ENCODE measurements around the gene SLC38A10.

The SLC38A10 gene

GRCh38 chr17:81338274-81339190, 43.4 kb upstream of the SLC38A10 start:
- Histone ChIP-seq H3K27ac (ENCODE audit: low read depth, low read length) (no peak overlapping the region), H4K20me1 (ENCODE audit: control insufficient read depth, insufficient read depth, low read depth, low read length) (no peaks in the 10 kb centered on the region)

GRCh38 chr17:81337476-81337879, 42.4 kb upstream of the SLC38A10 start:
- no peak for TF ChIP-seq EZH2phosphoT487 (IDR thresholded peaks at IDR 0.05; ENCODE audit: borderline replicate concordance, low read length)
- no peak for TF ChIP-seq CTCF (IDR thresholded peaks at IDR 0.05; ENCODE audit: low read depth, low read length, poor library complexity, severe bottlenecking)
- Histone ChIP-seq H3K36me3 (ENCODE audit: control insufficient read depth, low read length) (no peaks in the 10 kb centered on the region), H3K27me3 (ENCODE audit: control insufficient read depth, low read length) (no peaks in the 10 kb centered on the region), H4K20me1 (ENCODE audit: control insufficient read depth, insufficient read depth, low read depth, low read length) (no peaks in the 10 kb centered on the region), H3K9me3 (ENCODE audit: control insufficient read depth, insufficient read depth, low read length) (no peaks in the 10 kb centered on the region), H3K4me3 (ENCODE audit: low read length) (no peak overlapping the region), H3F3A (ENCODE audit: control insufficient read depth, insufficient read depth) (no peaks in the 10 kb centered on the region), H3K4me2 (ENCODE audit: low read length) (no peak overlapping the region), H3K79me2 (ENCODE audit: control insufficient read depth, low read length) (no peaks in the 10 kb centered on the region), H3K27ac (ENCODE audit: low read depth, low read length) (no peak overlapping the region), H3K9me2 (replicated peaks; ENCODE audit: control insufficient read depth, low read length) (no peaks in the 10 kb centered on the region), H3K4me1 (ENCODE audit: control insufficient read depth, low read length) (no peaks in the 10 kb centered on the region)

More at GRCh38 chr17:81338274-81339190, 43.4 kb upstream of the SLC38A10 start:
- no peaks in the 10 kb centered on the region for H3K79me2 ChIP-seq (ENCODE audit: control insufficient read depth, low read length)
- H3K4me2 ChIP-seq (ENCODE audit: low read length) = no peak overlapping the region
- no peaks in the 10 kb centered on the region for H3F3A ChIP-seq (ENCODE audit: control insufficient read depth, insufficient read depth)
- no peaks in the 10 kb centered on the region for H3K9me2 ChIP-seq (replicated peaks; ENCODE audit: control insufficient read depth, low read length)
- H3K9me3 ChIP-seq (ENCODE audit: control insufficient read depth, insufficient read depth, low read length) = no peaks in the 10 kb centered on the region
- H3K4me1 ChIP-seq (ENCODE audit: control insufficient read depth, low read length) = no peaks in the 10 kb centered on the region
- H3K36me3 ChIP-seq (ENCODE audit: control insufficient read depth, low read length) = no peaks in the 10 kb centered on the region
- H3K4me3 ChIP-seq (ENCODE audit: low read length) = no peak overlapping the region
- TF ChIP-seq CTCF (IDR thresholded peaks at IDR 0.05; ENCODE audit: low read depth, low read length, poor library complexity, severe bottlenecking) (no peak), EZH2phosphoT487 (IDR thresholded peaks at IDR 0.05; ENCODE audit: borderline replicate concordance, low read length) (no peak)
- no peaks in the 10 kb centered on the region for H3K27me3 ChIP-seq (ENCODE audit: control insufficient read depth, low read length)

- no peaks in the 10 kb centered on the region for H3K36me3 ChIP-seq (ENCODE audit: control insufficient read depth, low read length)
- H3K4me1 ChIP-seq (ENCODE audit: control insufficient read depth, low read length) = no peaks in the 10 kb centered on the region
- H3K4me3 ChIP-seq (ENCODE audit: low read length) = no peak overlapping the region
- no peaks in the 10 kb centered on the region for H4K20me1 ChIP-seq (ENCODE audit: control insufficient read depth, insufficient read depth, low read depth, low read length)
- no peaks in the 10 kb centered on the region for H3K27me3 ChIP-seq (ENCODE audit: control insufficient read depth, low read length)
- no peaks in the 10 kb centered on the region for H3K79me2 ChIP-seq (ENCODE audit: control insufficient read depth, low read length)
- H3K9me2 ChIP-seq (replicated peaks; ENCODE audit: control insufficient read depth, low read length) = no peaks in the 10 kb centered on the region
- no peaks in the 10 kb centered on the region for H3F3A ChIP-seq (ENCODE audit: control insufficient read depth, insufficient read depth)
- no peak for TF ChIP-seq EZH2phosphoT487 (IDR thresholded peaks at IDR 0.05; ENCODE audit: borderline replicate concordance, low read length)
- H3K4me2 ChIP-seq (ENCODE audit: low read length) = no peak overlapping the region
- no peaks in the 10 kb centered on the region for H3K9me3 ChIP-seq (ENCODE audit: control insufficient read depth, insufficient read depth, low read length)
- no peak overlapping the region for H3K27ac ChIP-seq (ENCODE audit: low read depth, low read length)
Observed at GRCh38 chr17:81336930-81337325, 41.8 kb upstream of the SLC38A10 start.

GRCh38 chr17:81336296-81336929, 41.3 kb upstream of the SLC38A10 start:
- TF ChIP-seq EZH2phosphoT487 (IDR thresholded peaks at IDR 0.05; ENCODE audit: borderline replicate concordance, low read length) (no peak), CTCF (IDR thresholded peaks at IDR 0.05; ENCODE audit: low read depth, low read length, poor library complexity, severe bottlenecking) (no peak)
- Histone ChIP-seq H3K4me1 (ENCODE audit: control insufficient read depth, low read length) (no peaks in the 10 kb centered on the region), H3K36me3 (ENCODE audit: control insufficient read depth, low read length) (no peaks in the 10 kb centered on the region), H3K4me2 (ENCODE audit: low read length) (no peak overlapping the region), H3K9me3 (ENCODE audit: control insufficient read depth, insufficient read depth, low read length) (no peaks in the 10 kb centered on the region), H3K9me2 (replicated peaks; ENCODE audit: control insufficient read depth, low read length) (no peaks in the 10 kb centered on the region), H3K79me2 (ENCODE audit: control insufficient read depth, low read length) (no peaks in the 10 kb centered on the region), H3F3A (ENCODE audit: control insufficient read depth, insufficient read depth) (no peaks in the 10 kb centered on the region), H3K27ac (ENCODE audit: low read depth, low read length) (no peak overlapping the region), H3K4me3 (ENCODE audit: low read length) (no peak overlapping the region), H3K27me3 (ENCODE audit: control insufficient read depth, low read length) (no peaks in the 10 kb centered on the region), H4K20me1 (ENCODE audit: control insufficient read depth, insufficient read depth, low read depth, low read length) (no peaks in the 10 kb centered on the region)
